ENCODE results near the gene KHDRBS1. TPM values are rescaled to one million over a fixed set of nuclear protein-coding genes. Genes with fewer than 3 reads are reported as not detected.
A peak's percentile ranks its signal among the peaks of the same experiment; 100 is the strongest.

KHDRBS1 gene
- total RNA-seq, 1 experiment from 2014 or later = 267 TPM

DNA sequence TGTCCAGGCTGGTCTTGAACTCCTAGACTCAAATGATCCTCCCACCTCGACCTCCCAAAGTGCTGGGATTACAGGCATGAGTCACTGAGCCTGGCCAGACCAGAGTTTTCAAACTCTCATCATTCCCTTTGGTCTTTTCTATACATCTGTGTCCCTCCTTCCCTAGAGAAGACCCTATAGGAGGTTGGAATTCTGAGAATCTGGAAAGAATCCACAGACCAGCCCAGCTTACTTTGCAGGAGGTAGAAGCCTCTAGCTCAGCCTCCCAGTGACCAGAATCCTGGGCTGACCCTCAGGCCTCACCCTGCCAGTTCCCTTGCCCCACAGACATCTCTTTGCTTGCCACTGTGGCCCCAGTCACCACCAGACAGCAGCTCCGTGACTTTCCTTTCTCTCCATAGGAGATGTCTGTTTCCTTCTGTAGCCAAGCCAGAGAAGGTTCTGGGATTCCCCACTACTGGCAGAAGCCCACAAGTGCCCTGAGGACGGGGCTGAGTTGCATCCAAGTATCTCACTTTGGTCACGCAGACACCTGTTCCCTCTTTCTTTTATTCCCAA lies 34.7 kb upstream of the KHDRBS1 start:
- no peaks in the 10 kb centered on the region for H3K23me2 ChIP-seq (ENCODE audit: insufficient read length, low read depth, low read length, poor library complexity, severe bottlenecking)
- Mint-ChIP-seq H3K27ac (peak overlapping the region in 1 of 3 experiments; percentile 2; a peak in 1 of 7 replicates), H3K4me3 (no peak overlapping the region), H3K4me1 (peaks cover 9 to 15% of the 10 kb centered on the region in 2 experiments), H3K9me3 (no peaks in the 10 kb centered on the region; a peak in 2 of 5 replicates), H3K36me3 (ENCODE audit: insufficient read depth in 1 of 3, low read depth in 3 of 3) (no peaks in the 10 kb centered on the region; a peak in 1 of 7 replicates), H3K27me3 (ENCODE audit: low read depth) (peaks cover 3% of the 10 kb centered on the region)
- H3K23ac ChIP-seq (ENCODE audit: insufficient read length, low read depth, low read length) = no peak overlapping the region
- H3K4ac ChIP-seq (ENCODE audit: low read depth, low read length) = no peak overlapping the region
- H3K79me2 ChIP-seq (ENCODE audit: insufficient read depth, low read length) = no peaks in the 10 kb centered on the region
- H4K8ac ChIP-seq (replicated peaks; ENCODE audit: insufficient read length, low read depth, low read length) = no peak overlapping the region
- no peak overlapping the region for H2AFZ ChIP-seq (ENCODE audit: low read length)
- no peak overlapping the region for H3T11ph ChIP-seq (ENCODE audit: low read length)
- TF ChIP-seq, protein P1, sequence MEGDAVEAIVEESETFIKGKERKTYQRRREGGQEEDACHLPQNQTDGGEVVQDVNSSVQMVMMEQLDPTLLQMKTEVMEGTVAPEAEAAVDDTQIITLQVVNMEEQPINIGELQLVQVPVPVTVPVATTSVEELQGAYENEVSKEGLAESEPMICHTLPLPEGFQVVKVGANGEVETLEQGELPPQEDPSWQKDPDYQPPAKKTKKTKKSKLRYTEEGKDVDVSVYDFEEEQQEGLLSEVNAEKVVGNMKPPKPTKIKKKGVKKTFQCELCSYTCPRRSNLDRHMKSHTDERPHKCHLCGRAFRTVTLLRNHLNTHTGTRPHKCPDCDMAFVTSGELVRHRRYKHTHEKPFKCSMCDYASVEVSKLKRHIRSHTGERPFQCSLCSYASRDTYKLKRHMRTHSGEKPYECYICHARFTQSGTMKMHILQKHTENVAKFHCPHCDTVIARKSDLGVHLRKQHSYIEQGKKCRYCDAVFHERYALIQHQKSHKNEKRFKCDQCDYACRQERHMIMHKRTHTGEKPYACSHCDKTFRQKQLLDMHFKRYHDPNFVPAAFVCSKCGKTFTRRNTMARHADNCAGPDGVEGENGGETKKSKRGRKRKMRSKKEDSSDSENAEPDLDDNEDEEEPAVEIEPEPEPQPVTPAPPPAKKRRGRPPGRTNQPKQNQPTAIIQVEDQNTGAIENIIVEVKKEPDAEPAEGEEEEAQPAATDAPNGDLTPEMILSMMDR (conservative IDR thresholded peaks at IDR 0.05) = no peak
- H2BK15ac ChIP-seq (ENCODE audit: low read depth, low read length) = no peak overlapping the region
- DNase-seq = peak; percentile 33
- no peak overlapping the region for H3K9ac ChIP-seq (ENCODE audit: extremely low read depth, insufficient read length, low read length)
- no peak overlapping the region for H2BK5ac ChIP-seq (ENCODE audit: insufficient read length, low read length)
- H4K5ac ChIP-seq (ENCODE audit: insufficient read length, low read depth, low read length) = no peak overlapping the region
- no peak overlapping the region for H2BK20ac ChIP-seq (ENCODE audit: low read depth, low read length, poor library complexity, severe bottlenecking)
- H3K27ac ChIP-seq (ENCODE audit: insufficient read length, low read depth, low read length) = no peak overlapping the region
- H3K56ac ChIP-seq (ENCODE audit: insufficient read length, low read depth, low read length) = no peak overlapping the region
- H3K27me3 ChIP-seq (ENCODE audit: insufficient read depth, low read length) = no peaks in the 10 kb centered on the region
- no peak overlapping the region for H2AK5ac ChIP-seq (ENCODE audit: insufficient read length, low read length)
- WGBS (ENCODE audit: extremely low coverage, insufficient read length, low lambda C conversion rate) = no CpG with 5 or more reads among the region's 4 CpGs
- no peak overlapping the region for H2BK12ac ChIP-seq (ENCODE audit: insufficient read length, low read depth, low read length)
- no peak overlapping the region for H3K14ac ChIP-seq (ENCODE audit: insufficient read depth, low read length)
- H3K18ac ChIP-seq (ENCODE audit: insufficient read length, low read depth, low read length) = no peak overlapping the region
- H2BK120ac ChIP-seq (ENCODE audit: low read depth, low read length, poor library complexity, severe bottlenecking) = no peak overlapping the region
- no peaks in the 10 kb centered on the region for H3K79me1 ChIP-seq (ENCODE audit: insufficient read depth, low read depth, low read length, poor library complexity, severe bottlenecking)
- no peak overlapping the region for H3K4me2 ChIP-seq (ENCODE audit: insufficient read depth, insufficient read length, low read length)
- H3K4me1 ChIP-seq (ENCODE audit: insufficient read depth, low read length) = no peaks in the 10 kb centered on the region; the same call in 1 of the 2 replicates
- no peaks in the 10 kb centered on the region for H3K9me3 ChIP-seq (ENCODE audit: control insufficient read depth, low read depth, low read length)
- no peaks in the 10 kb centered on the region for H4K20me1 ChIP-seq (ENCODE audit: control insufficient read depth, insufficient read depth, insufficient read length)
- H4K91ac ChIP-seq (ENCODE audit: insufficient read length, low read depth, low read length) = no peak overlapping the region

Measured in H9 (cell line).